Left lung (tissue), 10 donors: ENCODE data around the gene RAB17. TPM values are rescaled to one million over a fixed set of nuclear protein-coding genes. Genes with fewer than 3 reads are reported as not detected.

Experiments
- ATAC-seq: fragments of 200-7000 bp; cut with Tn5 transposase; one replicate; pipeline ENCODE4 v1.9.1; 2020; ENCODE audit warnings: moderate library complexity
- DNase-seq, 4 donors: peaks; one replicate each; pipeline ENCODE4 v3.0.0-alpha.2; 2013 to 2020
- H3K27ac ChIP-seq, 2 donors: fragments of 200-600 bp; sonication (generic) in 1 of 2; one replicate each; pipeline versions ENCODE4 v1.5.0 to v1.8.0; 2020 to 2021
- H3K27me3 ChIP-seq, 2 donors: fragments of 200-600 bp; sonication (generic) in 1 of 2; one replicate each; pipeline versions ENCODE4 v1.5.0 to v1.8.0; 2020 to 2021
- H3K36me3 ChIP-seq, 2 donors: fragments of 200-600 bp; sonication (generic) in 1 of 2; one replicate each; pipeline versions ENCODE4 v1.5.0 to v1.8.0; 2020 to 2021
- H3K4me1 ChIP-seq, 2 donors: fragments of 200-600 bp; one replicate each; pipeline ENCODE4 v1.8.0; 2021
- H3K4me3 ChIP-seq, 2 donors: fragments of 200-600 bp; sonication (generic) in 1 of 2; one replicate each; pipeline versions ENCODE4 v1.5.0 to v1.8.0; 2020 to 2021; ENCODE audit warnings: mild to moderate bottlenecking in 1 of 2
- H3K9me3 ChIP-seq, 2 donors: fragments of 200-600 bp; sonication (generic) in 1 of 2; one replicate each; pipeline versions ENCODE4 v1.5.0 to v1.8.0; 2020 to 2021
- intact Hi-C, 2 donors: fragments of 100-400 bp; cut with DNase I; formaldehyde crosslinking; loops; one replicate each; pipeline versions ENCODE4 v1.11.2 to v1.14.2; 2022
- polyA plus RNA-seq, 6 donors: library from polyadenylated mRNA; unstranded; fragments of 120-200 nt; gene quantifications; one replicate each; pipeline ENCODE4 v1.2.1, GENCODE V29; 2013; ENCODE audit not compliant: insufficient read length in 6 of 6
- total RNA-seq, 2 donors: library from RNA; stranded (reverse); fragmentation: NEBNext Ultra II Directional; extraction: Animal tissue kit (Norgen Biotek cat#: 25700); gene quantifications; one replicate each; pipeline ENCODE4 v1.2.1, GENCODE V29; 2021
- TF ChIP-seq, protein P1 (sequence below), 2 donors: fragments of 200-600 bp; sonication (generic) in 1 of 2; IDR thresholded peaks; one replicate each; pipeline versions ENCODE4 v1.5.0 to v1.8.0; 2021; ENCODE audit warnings: antibody characterized with exemption in 2 of 2
- donor health status: DM: no; HTN: yes; CAD: no.
- donor health status: DM: no; HTN: no; CAD: no.

Gene RAB17
- total and polyA plus RNA-seq, 8 donors: 12.1 to 37.9 (median 18.7) TPM

DNA sequence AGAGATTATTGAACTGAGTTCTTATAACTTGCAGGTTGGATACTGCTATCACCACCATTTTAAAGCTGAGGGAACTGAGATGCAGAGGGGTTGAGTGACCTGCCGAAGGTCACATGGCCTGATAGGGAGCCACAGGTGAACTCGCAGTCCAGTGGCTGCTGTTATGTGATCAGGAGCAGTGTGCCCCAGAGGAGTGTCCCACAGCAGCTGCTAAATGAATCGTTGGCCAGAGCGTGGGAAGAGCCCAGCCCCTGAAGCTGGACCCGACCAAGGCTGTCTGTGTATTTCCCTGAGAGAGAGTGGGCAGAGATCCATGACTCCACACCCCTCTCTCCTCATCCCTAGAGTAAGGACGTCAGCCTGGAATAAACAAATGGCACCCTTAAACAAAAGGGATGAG is 50.9 kb downstream of the RAB17 start:
- Histone ChIP-seq H3K4me3 (no peak overlapping the region), H3K27me3 (no peaks in the 10 kb centered on the region), H3K9me3 (no peaks in the 10 kb centered on the region), H3K36me3 (peaks cover 0 to 46% of the 10 kb centered on the region in 2 donors), H3K27ac (no peak overlapping the region), H3K4me1 (peaks cover 0 to 11% of the 10 kb centered on the region in 2 donors)
- TF ChIP-seq, protein P1, sequence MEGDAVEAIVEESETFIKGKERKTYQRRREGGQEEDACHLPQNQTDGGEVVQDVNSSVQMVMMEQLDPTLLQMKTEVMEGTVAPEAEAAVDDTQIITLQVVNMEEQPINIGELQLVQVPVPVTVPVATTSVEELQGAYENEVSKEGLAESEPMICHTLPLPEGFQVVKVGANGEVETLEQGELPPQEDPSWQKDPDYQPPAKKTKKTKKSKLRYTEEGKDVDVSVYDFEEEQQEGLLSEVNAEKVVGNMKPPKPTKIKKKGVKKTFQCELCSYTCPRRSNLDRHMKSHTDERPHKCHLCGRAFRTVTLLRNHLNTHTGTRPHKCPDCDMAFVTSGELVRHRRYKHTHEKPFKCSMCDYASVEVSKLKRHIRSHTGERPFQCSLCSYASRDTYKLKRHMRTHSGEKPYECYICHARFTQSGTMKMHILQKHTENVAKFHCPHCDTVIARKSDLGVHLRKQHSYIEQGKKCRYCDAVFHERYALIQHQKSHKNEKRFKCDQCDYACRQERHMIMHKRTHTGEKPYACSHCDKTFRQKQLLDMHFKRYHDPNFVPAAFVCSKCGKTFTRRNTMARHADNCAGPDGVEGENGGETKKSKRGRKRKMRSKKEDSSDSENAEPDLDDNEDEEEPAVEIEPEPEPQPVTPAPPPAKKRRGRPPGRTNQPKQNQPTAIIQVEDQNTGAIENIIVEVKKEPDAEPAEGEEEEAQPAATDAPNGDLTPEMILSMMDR (IDR thresholded peaks at IDR 0.05): no peak
- intact Hi-C loops: no loop called here
- ATAC-seq (no peak), DNase-seq (no peak)

GRCh38 chr2:237538901-237539300 is 51.6 kb downstream of the RAB17 start:
- Histone ChIP-seq H3K4me3 (no peak overlapping the region), H3K36me3 (peaks cover 0 to 46% of the 10 kb centered on the region in 2 donors), H3K27me3 (no peaks in the 10 kb centered on the region), H3K9me3 (no peaks in the 10 kb centered on the region), H3K4me1 (peaks cover 0 to 11% of the 10 kb centered on the region in 2 donors), H3K27ac (no peak overlapping the region)
- ATAC-seq (no peak), DNase-seq (no peak)
- TF ChIP-seq, protein P1 (IDR thresholded peaks at IDR 0.05): no peak
- intact Hi-C loops: no loop called here

- TF ChIP-seq, protein P1 (IDR thresholded peaks at IDR 0.05): no peak
- ATAC-seq (no peak), DNase-seq (no peak)
- intact Hi-C loops: no loop called here
- peaks cover 0 to 11% of the 10 kb centered on the region in 2 donors for H3K4me1 ChIP-seq
- H3K9me3 ChIP-seq: no peaks in the 10 kb centered on the region
- no peaks in the 10 kb centered on the region for H3K27me3 ChIP-seq
- no peak overlapping the region for H3K27ac ChIP-seq
- peaks cover 0 to 46% of the 10 kb centered on the region in 2 donors for H3K36me3 ChIP-seq
- no peak overlapping the region for H3K4me3 ChIP-seq
These were observed 52.4 kb downstream of the RAB17 start for GRCh38 chr2:237538001-237538720.

- TF ChIP-seq, protein P1 (IDR thresholded peaks at IDR 0.05): no peak
- H3K4me1 ChIP-seq: peaks cover 0 to 11% of the 10 kb centered on the region in 2 donors
- H3K9me3 ChIP-seq: no peaks in the 10 kb centered on the region
- no peak overlapping the region for H3K4me3 ChIP-seq
- DNase-seq (no peak), ATAC-seq (no peak)
- no peaks in the 10 kb centered on the region for H3K27me3 ChIP-seq
- peaks cover 0 to 46% of the 10 kb centered on the region in 2 donors for H3K36me3 ChIP-seq
- intact Hi-C loops: no loop called here
- no peak overlapping the region for H3K27ac ChIP-seq
These were observed 53.9 kb downstream of the RAB17 start for GRCh38 chr2:237536617-237537016.

DNA sequence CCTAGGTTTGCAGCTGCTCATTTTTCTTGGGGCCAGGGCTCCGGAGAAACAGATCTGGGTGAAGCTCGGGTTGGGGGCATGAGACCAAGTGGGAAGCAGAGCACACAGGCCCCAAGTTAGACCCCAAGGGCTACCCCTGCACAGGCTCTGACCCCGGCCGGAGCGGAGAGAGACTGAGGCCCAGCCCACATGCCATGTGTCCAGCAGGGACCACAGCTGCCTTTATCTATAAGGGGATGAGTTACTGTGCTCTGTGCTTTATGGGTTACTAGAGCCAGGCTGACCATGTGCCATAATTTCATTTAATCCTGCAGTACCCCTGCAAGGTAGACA is 54.5 kb downstream of the RAB17 start:
- Histone ChIP-seq H3K36me3 (peaks cover 0 to 40% of the 10 kb centered on the region in 2 donors), H3K27ac (no peak overlapping the region), H3K27me3 (no peaks in the 10 kb centered on the region), H3K4me3 (no peak overlapping the region), H3K4me1 (peaks cover 0 to 10% of the 10 kb centered on the region in 2 donors), H3K9me3 (no peaks in the 10 kb centered on the region)
- TF ChIP-seq, protein P1 (IDR thresholded peaks at IDR 0.05): no peak
- ATAC-seq (no peak), DNase-seq (no peak)
- intact Hi-C loops: no loop called here
